CD8-positive, alpha-beta memory T cell (primary cell): ENCODE results near the gene TMCC1. TPM values are rescaled to one million over a fixed set of nuclear protein-coding genes. Genes with fewer than 3 reads are reported as not detected.

Experiments
- CTCF ChIA-PET: fragments of 350-600 bp; sonication (Branson Sonifier 250); formaldehyde crosslinking; loops from one replicate; lab custom pipeline; 2021; ENCODE audit warnings: antibody characterized with exemption; lab: Charles Lee
- POLR2A ChIA-PET: fragments of 350-600 bp; sonication (Branson Sonifier 250); formaldehyde crosslinking; loops from one replicate; lab custom pipeline; 2021; ENCODE audit warnings: antibody characterized with exemption; lab: Charles Lee
- DNase-seq, 5 donors: peaks; one replicate each; pipeline versions ENCODE4 v3.0.0 to v3.0.0-alpha.2; 2020 to 2022; ENCODE audit warnings: mixed read lengths in 1 of 5
- H3K27ac ChIP-seq: one replicate; pipeline ENCODE4 v1.7.0; 2013; ENCODE audit warnings: low read depth, mild to moderate bottlenecking, low read length, moderate library complexity
- H3K27me3 ChIP-seq: 2 replicates; pipeline ENCODE4 v1.7.0; 2013; ENCODE audit warnings: low read length, mild to moderate bottlenecking; ENCODE audit not compliant: insufficient read depth, poor library complexity, severe bottlenecking
- H3K36me3 ChIP-seq: 2 replicates; pipeline ENCODE4 v1.7.0; 2013; ENCODE audit warnings: mild to moderate bottlenecking, low read length, moderate library complexity; ENCODE audit not compliant: insufficient read depth
- H3K4me1 ChIP-seq: 2 replicates; pipeline ENCODE4 v1.7.0; 2013; ENCODE audit warnings: mild to moderate bottlenecking, low read length, moderate library complexity; ENCODE audit not compliant: insufficient read depth
- H3K4me3 ChIP-seq: 2 replicates; pipeline ENCODE4 v1.7.0; 2013; ENCODE audit warnings: mild to moderate bottlenecking, low read length
- H3K9me3 ChIP-seq: 2 replicates; pipeline ENCODE4 v1.7.0; 2013; ENCODE audit warnings: mild to moderate bottlenecking, low read length
- H3K27ac Mint-ChIP-seq, 8 donors: one replicate each; pipeline ENCODE4 v1.8.0; 2020 to 2021; ENCODE audit warnings: mixed read lengths in 8 of 8, mild to moderate bottlenecking in 6 of 8, inconsistent platforms in 3 of 8, moderate library complexity in 3 of 8
- H3K27me3 Mint-ChIP-seq, 2 donors: one replicate each; pipeline ENCODE4 v1.8.0; 2020 to 2021; ENCODE audit warnings: mixed read lengths in 2 of 2, mild to moderate bottlenecking in 1 of 2, moderate library complexity in 1 of 2
- H3K36me3 Mint-ChIP-seq, 3 donors: one replicate each; pipeline ENCODE4 v1.8.0; 2020 to 2021; ENCODE audit warnings: mixed read lengths in 3 of 3, inconsistent platforms in 1 of 3, mild to moderate bottlenecking in 1 of 3
- H3K4me1 Mint-ChIP-seq, 3 donors: one replicate each; pipeline ENCODE4 v1.8.0; 2020 to 2021; ENCODE audit warnings: mixed read lengths in 3 of 3, inconsistent platforms in 1 of 3, mild to moderate bottlenecking in 1 of 3
- H3K4me3 Mint-ChIP-seq, 7 donors: one replicate each; pipeline ENCODE4 v1.8.0; 2020 to 2021; ENCODE audit warnings: mixed read lengths in 7 of 7, mild to moderate bottlenecking in 6 of 7, moderate library complexity in 4 of 7, inconsistent platforms in 2 of 7
- H3K9me3 Mint-ChIP-seq, 5 donors: one replicate each; pipeline ENCODE4 v1.8.0; 2020 to 2022; ENCODE audit warnings: mixed read lengths in 5 of 5, mild to moderate bottlenecking in 3 of 5, moderate library complexity in 2 of 5, inconsistent platforms in 1 of 5
- polyA plus RNA-seq: library from polyadenylated mRNA; unstranded; fragments of 300-500 nt; fragmentation: Illumina TruSeq; gene quantifications from one replicate; pipeline ENCODE4 v1.2.3, GENCODE V29; 2021
- total RNA-seq, 2 experiments: library from RNA; stranded (reverse); gene quantifications; one replicate each; pipeline ENCODE4 v1.2.3, GENCODE V29; 2021

The TMCC1 gene
- total and polyA plus RNA-seq, 3 experiments from 2014 or later, result 5.6 to 18.6 (median 16.0) TPM

GRCh38 chr3:129638481-129638880 lies 255.0 kb downstream of the TMCC1 start:
- peaks cover 0 to 2% (median 0%) of the 10 kb centered on the region in 5 donors for H3K9me3 Mint-ChIP-seq
- ChIA-PET CTCF (interaction anchor here (1.2 kb wide), 1 partner anchor 11 kb away, joined by 4 read pairs; no protein-coding TSS in a partner anchor), POLR2A (no interaction called here)
- peaks cover 2% of the 10 kb centered on the region in 3 donors for H3K4me1 Mint-ChIP-seq
- H3K36me3 Mint-ChIP-seq, result peaks cover 0 to 2% (median 0%) of the 10 kb centered on the region in 3 donors
- H3K9me3 ChIP-seq, result no peaks in the 10 kb centered on the region
- H3K27me3 Mint-ChIP-seq, result peaks cover 5 to 6% of the 10 kb centered on the region in 2 donors
- H3K27ac ChIP-seq, result no peak overlapping the region
- no peak overlapping the region for H3K4me3 ChIP-seq
- no peak for DNase-seq
- no peaks in the 10 kb centered on the region for H3K27me3 ChIP-seq
- no peak overlapping the region for H3K4me3 Mint-ChIP-seq
- no peak overlapping the region for H3K27ac Mint-ChIP-seq
- H3K36me3 ChIP-seq, result no peaks in the 10 kb centered on the region
- H3K4me1 ChIP-seq, result no peaks in the 10 kb centered on the region

- CTCF ChIA-PET, result no interaction called here
- no peak overlapping the region for H3K4me3 Mint-ChIP-seq
These were observed 257.4 kb downstream of the TMCC1 start for GRCh38 chr3:129636082-129636481.

GRCh38 chr3:129635656-129636055 lies 257.9 kb downstream of the TMCC1 start:
- no peak overlapping the region for H3K4me3 Mint-ChIP-seq
- peak overlapping the region in 1 of 8 donors; percentile 31 for H3K27ac Mint-ChIP-seq
- Histone ChIP-seq H3K9me3 (no peaks in the 10 kb centered on the region), H3K27ac (no peak overlapping the region), H3K36me3 (no peaks in the 10 kb centered on the region), H3K4me1 (no peaks in the 10 kb centered on the region), H3K4me3 (no peak overlapping the region), H3K27me3 (no peaks in the 10 kb centered on the region)
- peaks cover 0 to 2% (median 0%) of the 10 kb centered on the region in 5 donors for H3K9me3 Mint-ChIP-seq
- no peak for DNase-seq
- H3K27me3 Mint-ChIP-seq, result peaks cover 5 to 6% of the 10 kb centered on the region in 2 donors
- peaks cover 3 to 5% (median 4%) of the 10 kb centered on the region in 3 donors for H3K4me1 Mint-ChIP-seq
- peaks cover 0 to 2% (median 0%) of the 10 kb centered on the region in 3 donors for H3K36me3 Mint-ChIP-seq
- POLR2A ChIA-PET, result no interaction called here
- CTCF ChIA-PET, result interaction anchor here (0.9 kb wide), 1 partner anchor 11 kb away, joined by 4 read pairs; no protein-coding TSS in a partner anchor

More at GRCh38 chr3:129636082-129636481, 257.4 kb downstream of the TMCC1 start:
- Mint-ChIP-seq H3K9me3 (peaks cover 0 to 2% (median 0%) of the 10 kb centered on the region in 5 donors), H3K4me1 (peaks cover 3 to 5% (median 4%) of the 10 kb centered on the region in 3 donors), H3K27me3 (peaks cover 5 to 6% of the 10 kb centered on the region in 2 donors), H3K27ac (no peak overlapping the region), H3K36me3 (peaks cover 0 to 2% (median 0%) of the 10 kb centered on the region in 3 donors)
- H3K27me3 ChIP-seq, result no peaks in the 10 kb centered on the region
- POLR2A ChIA-PET, result no interaction called here
- DNase-seq, result no peak
- H3K27ac ChIP-seq, result no peak overlapping the region
- H3K36me3 ChIP-seq, result no peaks in the 10 kb centered on the region
- no peaks in the 10 kb centered on the region for H3K4me1 ChIP-seq
- H3K4me3 ChIP-seq, result no peak overlapping the region
- H3K9me3 ChIP-seq, result no peaks in the 10 kb centered on the region

GRCh38 chr3:129633751-129634481 lies 259.6 kb downstream of the TMCC1 start:
- Mint-ChIP-seq H3K4me1 (peaks cover 3 to 5% (median 4%) of the 10 kb centered on the region in 3 donors), H3K27me3 (peaks cover 5 to 6% of the 10 kb centered on the region in 2 donors), H3K9me3 (peaks cover 0 to 2% (median 0%) of the 10 kb centered on the region in 5 donors), H3K36me3 (peaks cover 0 to 2% (median 0%) of the 10 kb centered on the region in 3 donors), H3K4me3 (no peak overlapping the region), H3K27ac (peak overlapping the region in 2 of 8 donors; percentile 52 to 84)
- DNase-seq, result no peak
- ChIA-PET CTCF (interaction anchor here (1.6 kb wide), 1 partner anchor 300 kb away, joined by 3 read pairs; no protein-coding TSS in a partner anchor), POLR2A (no interaction called here)
- Histone ChIP-seq H3K27me3 (no peaks in the 10 kb centered on the region), H3K27ac (no peak overlapping the region), H3K4me3 (no peak overlapping the region), H3K9me3 (no peaks in the 10 kb centered on the region), H3K36me3 (no peaks in the 10 kb centered on the region), H3K4me1 (no peaks in the 10 kb centered on the region)

DNA sequence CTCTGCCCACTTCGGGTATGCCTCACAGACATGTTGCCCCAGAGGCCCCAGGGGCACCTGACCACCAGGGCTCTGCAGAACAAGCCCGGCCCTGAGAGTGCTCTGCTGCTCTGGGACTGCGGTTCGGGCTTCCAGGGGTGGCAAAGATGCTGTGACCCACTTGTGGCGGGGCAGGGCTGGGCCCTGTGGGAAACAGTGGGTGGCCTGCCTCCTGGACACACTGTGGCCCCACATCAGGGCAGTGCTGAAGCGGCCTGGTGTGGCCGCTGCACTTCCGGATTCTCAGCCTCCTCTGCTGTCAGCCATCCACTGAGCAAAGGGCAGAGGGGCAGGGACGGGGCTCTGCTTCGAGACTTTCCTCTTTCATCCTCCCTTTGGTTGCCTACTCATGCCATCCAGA lies 260.5 kb downstream of the TMCC1 start:
- ChIA-PET CTCF (interaction anchor here (1.6 kb wide), 1 partner anchor 301 kb away, joined by 3 read pairs; no protein-coding TSS in a partner anchor), POLR2A (no interaction called here)
- Histone ChIP-seq H3K36me3 (no peaks in the 10 kb centered on the region), H3K4me3 (no peak overlapping the region), H3K27ac (no peak overlapping the region), H3K27me3 (no peaks in the 10 kb centered on the region), H3K9me3 (no peaks in the 10 kb centered on the region), H3K4me1 (peaks cover 2% of the 10 kb centered on the region)
- Mint-ChIP-seq H3K27ac (no peak overlapping the region), H3K36me3 (peaks cover 0 to 2% (median 0%) of the 10 kb centered on the region in 3 donors), H3K4me1 (peaks cover 6 to 8% (median 7%) of the 10 kb centered on the region in 3 donors), H3K9me3 (peaks cover 0 to 2% (median 0%) of the 10 kb centered on the region in 5 donors), H3K4me3 (no peak overlapping the region), H3K27me3 (peaks cover 5 to 6% of the 10 kb centered on the region in 2 donors)
- no peak for DNase-seq

DNA sequence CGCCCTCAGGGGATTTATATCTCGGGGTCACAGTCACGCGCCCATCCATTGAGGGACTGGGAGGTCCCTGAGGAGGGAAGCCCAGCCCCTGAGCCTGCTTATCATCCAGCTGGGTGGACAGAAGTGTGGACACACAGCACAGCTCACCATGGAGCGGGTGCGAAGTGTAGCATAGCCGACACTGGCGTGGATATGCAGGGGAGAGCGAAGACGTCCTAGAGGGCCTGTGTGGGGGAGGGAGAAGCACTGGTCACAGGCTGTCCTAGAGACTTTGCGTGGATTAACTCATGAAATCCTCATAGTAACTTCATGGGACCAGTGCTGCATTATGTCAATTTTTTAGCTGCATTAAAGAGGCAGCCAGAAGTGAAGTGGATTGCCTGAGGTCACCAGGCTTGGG lies 261.0 kb downstream of the TMCC1 start:
- Histone ChIP-seq H3K27ac (no peak overlapping the region), H3K4me3 (no peak overlapping the region), H3K36me3 (no peaks in the 10 kb centered on the region), H3K4me1 (peaks cover 6% of the 10 kb centered on the region), H3K9me3 (no peaks in the 10 kb centered on the region), H3K27me3 (no peaks in the 10 kb centered on the region)
- DNase-seq, result no peak
- H3K27me3 Mint-ChIP-seq, result peaks cover 4 to 5% of the 10 kb centered on the region in 2 donors
- POLR2A ChIA-PET, result no interaction called here
- H3K36me3 Mint-ChIP-seq, result peaks cover 0 to 2% (median 0%) of the 10 kb centered on the region in 3 donors
- H3K4me1 Mint-ChIP-seq, result peaks cover 10 to 12% (median 11%) of the 10 kb centered on the region in 3 donors
- CTCF ChIA-PET, result interaction anchor here (1.6 kb wide), 1 partner anchor 301 kb away, joined by 3 read pairs; no protein-coding TSS in a partner anchor
- H3K4me3 Mint-ChIP-seq, result peak overlapping the region in 1 of 7 donors; percentile 41
- H3K27ac Mint-ChIP-seq, result peak overlapping the region in 1 of 8 donors; percentile 52
- H3K9me3 Mint-ChIP-seq, result no peaks in the 10 kb centered on the region

- no peak overlapping the region for H3K4me3 ChIP-seq
- H3K9me3 ChIP-seq, result no peaks in the 10 kb centered on the region
- no peaks in the 10 kb centered on the region for H3K9me3 Mint-ChIP-seq
- ChIA-PET POLR2A (no interaction called here), CTCF (interaction anchor here (1.3 to 1.6 kb wide), 2 partner anchors 142 to 302 kb away, joined by 3 to 5 read pairs; no protein-coding TSS in a partner anchor)
- no peaks in the 10 kb centered on the region for H3K27me3 Mint-ChIP-seq
- peak overlapping the region in 1 of 8 donors; percentile 43 for H3K27ac Mint-ChIP-seq
- peaks cover 14 to 17% (median 16%) of the 10 kb centered on the region in 3 donors for H3K4me1 Mint-ChIP-seq
- H3K4me1 ChIP-seq, result peaks cover 8% of the 10 kb centered on the region
- no peak for DNase-seq
- no peaks in the 10 kb centered on the region for H3K36me3 ChIP-seq
- no peaks in the 10 kb centered on the region for H3K27me3 ChIP-seq
- peaks cover 0 to 2% (median 0%) of the 10 kb centered on the region in 3 donors for H3K36me3 Mint-ChIP-seq
- H3K4me3 Mint-ChIP-seq, result no peak overlapping the region
- H3K27ac ChIP-seq, result no peak overlapping the region
These were observed 261.5 kb downstream of the TMCC1 start for GRCh38 chr3:129632056-129632455.

- H3K36me3 Mint-ChIP-seq, result no peaks in the 10 kb centered on the region
- H3K27me3 Mint-ChIP-seq, result peaks cover 0 to 1% of the 10 kb centered on the region in 2 donors
- peaks cover 13% of the 10 kb centered on the region for H3K4me1 ChIP-seq
- no peaks in the 10 kb centered on the region for H3K9me3 ChIP-seq
- H3K27me3 ChIP-seq, result no peaks in the 10 kb centered on the region
- POLR2A ChIA-PET, result no interaction called here
- H3K36me3 ChIP-seq, result no peaks in the 10 kb centered on the region
- no peak overlapping the region for H3K4me3 ChIP-seq
- DNase-seq, result no peak
- H3K9me3 Mint-ChIP-seq, result no peaks in the 10 kb centered on the region
- CTCF ChIA-PET, result interaction anchor here (1.0 to 4.1 kb wide), 4 partner anchors 11 to 379 kb away, joined by 3 to 31 read pairs (median 10); partner anchors contain the start of gene COPG1
- peak overlapping the region in 1 of 7 donors; percentile 43 for H3K4me3 Mint-ChIP-seq
- no peak overlapping the region for H3K27ac ChIP-seq
- peak overlapping the region in 1 of 8 donors; percentile 74 for H3K27ac Mint-ChIP-seq
- peaks cover 19 to 26% (median 24%) of the 10 kb centered on the region in 3 donors for H3K4me1 Mint-ChIP-seq
These were observed 264.5 kb downstream of the TMCC1 start for GRCh38 chr3:129629011-129629410.
